HG03432 (cell line): ENCODE data around the gene PRKCD.

Experiments used
- ATAC-seq: cut with Tn5 transposase; IDR thresholded peaks from one replicate; pipeline ENCODE4 v1.9.1; 2021; ENCODE audit warnings: mild to moderate bottlenecking, moderate library complexity; ENCODE audit not compliant: unreplicated experiment

The PRKCD gene

DNA sequence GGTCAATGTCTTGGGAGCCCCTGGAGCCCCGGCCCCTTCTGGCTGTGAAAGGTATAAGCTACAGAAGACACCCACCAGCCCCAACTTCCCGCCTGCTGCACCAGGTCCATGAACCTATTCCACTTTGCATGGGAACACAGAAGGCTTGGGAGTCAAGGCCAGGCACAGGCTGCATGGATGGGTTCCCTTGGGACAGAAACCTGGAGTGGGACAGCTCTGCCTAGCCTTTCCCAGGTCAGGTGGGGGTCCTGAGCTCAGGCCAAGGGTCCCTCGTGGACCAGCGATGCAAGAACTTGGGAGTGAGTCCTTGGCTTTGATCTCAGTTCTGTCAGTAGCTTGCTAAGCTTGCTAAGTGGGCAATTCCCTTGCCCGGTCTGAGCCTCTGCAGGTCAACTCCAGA, 69.8 kb downstream of the PRKCD start:
- ATAC-seq = no peak

DNA sequence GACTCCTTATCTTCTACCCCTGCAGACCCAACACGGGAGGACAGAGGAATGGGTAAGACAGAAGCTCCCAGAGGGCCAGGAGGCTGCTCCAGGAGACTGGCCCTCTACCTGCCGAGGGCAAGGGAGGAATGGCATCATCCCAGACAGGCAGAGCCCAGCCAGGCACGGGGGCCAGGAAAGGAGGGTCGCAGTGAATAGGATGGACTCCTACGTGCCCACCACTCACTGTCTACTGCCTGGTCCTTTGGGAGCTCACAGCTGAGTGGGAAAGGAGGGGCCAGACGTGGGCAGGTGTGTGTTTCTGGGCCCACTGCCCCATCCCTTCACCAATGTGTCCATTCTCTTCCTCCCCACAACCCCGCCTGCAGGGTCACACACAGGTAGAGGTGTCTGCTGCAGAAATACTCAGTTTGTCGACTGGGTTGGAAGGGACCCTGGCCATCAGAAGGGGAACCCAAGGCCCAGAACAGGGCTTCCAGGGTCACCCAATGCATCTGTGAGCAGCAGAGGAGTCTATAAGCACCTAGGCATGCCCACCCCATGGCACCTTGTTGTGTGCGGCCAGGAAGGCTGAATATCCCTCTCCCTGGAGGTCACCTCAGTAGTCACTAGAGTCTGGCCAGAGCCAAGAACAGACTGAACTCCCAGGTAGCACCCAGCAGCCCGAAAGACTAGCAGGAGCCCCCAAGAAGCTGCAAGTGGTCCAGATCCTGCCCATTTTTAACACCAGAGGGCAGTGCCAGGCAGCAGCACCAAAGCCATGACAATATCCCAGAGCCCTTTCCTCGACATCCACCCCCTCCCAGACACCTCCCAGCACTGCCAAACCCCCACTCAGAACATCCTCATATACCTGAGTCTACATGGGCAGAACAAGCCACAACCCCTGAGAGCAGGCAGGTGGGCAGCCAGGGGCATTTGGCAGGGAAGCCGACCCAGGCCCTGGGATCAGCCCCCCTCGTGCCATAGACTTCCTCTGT, 70.8 kb downstream of the PRKCD start:
- no peak for ATAC-seq

DNA sequence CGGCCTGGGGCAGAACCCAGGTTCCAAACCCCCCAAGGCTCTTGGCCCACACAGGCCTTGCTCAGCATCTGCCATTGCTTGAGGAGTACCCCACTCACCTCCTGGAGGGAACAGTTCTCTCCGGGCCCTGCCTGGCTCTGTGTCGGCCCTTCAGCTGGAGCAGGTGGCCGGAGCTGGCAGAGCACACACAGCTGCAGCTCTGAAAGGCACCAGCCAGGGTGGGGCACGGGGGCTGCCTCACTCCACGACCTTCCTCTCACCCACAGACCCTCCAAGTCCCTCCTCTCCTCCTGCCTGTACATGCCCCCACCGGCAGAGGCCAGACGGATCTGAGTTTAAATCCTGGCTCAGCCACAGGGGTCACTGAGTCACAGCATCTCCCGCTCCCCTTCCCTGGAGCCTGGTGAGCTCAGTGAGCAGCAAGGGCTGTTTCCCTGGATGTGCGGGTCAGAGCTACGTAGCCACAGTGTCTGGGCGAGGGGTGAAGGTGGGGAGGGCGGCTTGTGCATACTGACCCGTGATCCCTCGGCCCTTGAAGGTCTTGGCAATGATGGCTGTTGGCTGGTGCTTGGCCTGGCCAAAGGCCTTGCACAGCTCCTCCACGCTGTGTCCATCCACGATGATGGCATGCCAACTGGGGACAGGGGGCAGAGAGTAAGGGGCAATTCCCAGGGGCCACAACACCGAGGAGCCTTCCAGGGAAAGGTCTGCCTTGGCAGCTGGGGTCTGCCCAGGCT, 71.8 kb downstream of the PRKCD start:
- ATAC-seq = no peak

DNA sequence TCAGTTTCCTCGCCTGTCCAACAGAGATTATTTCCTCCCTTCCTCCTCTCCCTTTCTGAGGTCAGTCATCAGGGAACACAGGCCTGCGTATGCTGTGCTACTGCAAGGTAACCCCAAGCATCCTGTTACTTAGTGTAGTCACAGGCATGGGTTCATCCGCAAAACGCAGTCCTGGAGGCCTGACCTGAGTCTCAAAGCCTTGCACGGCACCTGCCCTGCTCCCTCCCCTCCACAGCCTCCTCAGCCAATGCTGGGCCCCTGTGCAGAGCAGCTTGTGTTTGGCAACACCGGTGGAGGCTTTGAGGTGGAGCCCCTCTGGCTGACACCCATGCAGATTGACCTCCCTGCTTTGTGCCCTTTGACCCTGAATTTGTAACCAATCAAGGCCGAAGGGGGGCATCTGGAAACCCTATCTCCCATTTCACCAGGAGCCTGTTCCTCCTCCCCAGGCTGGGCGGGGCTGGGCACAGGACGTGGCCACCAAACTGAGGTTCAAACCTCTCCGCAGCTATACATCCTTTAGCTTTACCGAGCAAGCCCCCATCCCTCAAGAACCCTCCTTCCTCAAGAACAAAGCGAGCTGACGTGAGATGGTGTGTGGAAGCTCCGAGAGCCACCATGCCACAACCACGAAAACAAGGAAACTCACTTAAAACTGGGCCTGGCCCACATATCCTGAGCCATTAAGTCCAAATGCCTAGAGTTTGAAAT, 73.3 kb downstream of the PRKCD start:
- no peak for ATAC-seq

DNA sequence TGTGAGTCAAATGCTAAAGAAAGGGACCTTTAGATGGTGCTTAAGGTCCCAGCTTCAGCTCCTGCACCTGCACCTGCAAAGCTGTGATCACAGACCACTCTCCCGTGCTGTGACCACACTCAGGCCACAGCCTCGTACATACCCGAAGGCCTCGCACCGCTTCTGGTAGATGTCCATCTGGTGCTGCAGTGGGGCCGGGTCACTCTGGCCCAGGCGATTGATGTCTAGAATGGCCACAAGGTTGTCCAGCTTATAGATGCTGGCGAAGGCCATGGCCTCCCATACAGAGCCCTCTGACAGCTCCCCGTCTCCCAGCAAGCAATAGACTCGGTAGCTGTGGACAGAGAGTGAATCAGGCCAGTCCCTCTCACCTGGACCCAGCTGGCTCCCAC, 73.8 kb downstream of the PRKCD start:
- no peak for ATAC-seq

DNA sequence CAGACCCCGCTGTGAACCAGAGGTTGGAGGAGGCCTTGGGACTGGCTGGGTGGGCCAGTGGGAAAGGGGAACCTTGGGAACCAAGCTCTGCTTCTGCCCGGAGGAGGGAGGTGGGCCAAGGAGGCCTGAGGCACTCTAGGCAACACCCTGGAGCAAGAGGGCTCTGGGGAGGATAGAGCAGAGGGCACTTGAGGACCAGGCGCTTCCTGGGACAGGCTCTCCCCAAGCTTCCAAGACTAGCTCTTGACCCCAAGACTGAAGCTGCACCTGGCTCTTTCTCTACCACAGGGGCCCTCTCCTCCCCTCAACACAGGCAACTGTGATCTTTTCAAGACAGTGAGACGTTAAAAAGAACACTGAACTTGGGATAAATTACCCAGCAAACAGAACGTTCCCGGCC, 74.5 kb downstream of the PRKCD start:
- no peak for ATAC-seq

DNA sequence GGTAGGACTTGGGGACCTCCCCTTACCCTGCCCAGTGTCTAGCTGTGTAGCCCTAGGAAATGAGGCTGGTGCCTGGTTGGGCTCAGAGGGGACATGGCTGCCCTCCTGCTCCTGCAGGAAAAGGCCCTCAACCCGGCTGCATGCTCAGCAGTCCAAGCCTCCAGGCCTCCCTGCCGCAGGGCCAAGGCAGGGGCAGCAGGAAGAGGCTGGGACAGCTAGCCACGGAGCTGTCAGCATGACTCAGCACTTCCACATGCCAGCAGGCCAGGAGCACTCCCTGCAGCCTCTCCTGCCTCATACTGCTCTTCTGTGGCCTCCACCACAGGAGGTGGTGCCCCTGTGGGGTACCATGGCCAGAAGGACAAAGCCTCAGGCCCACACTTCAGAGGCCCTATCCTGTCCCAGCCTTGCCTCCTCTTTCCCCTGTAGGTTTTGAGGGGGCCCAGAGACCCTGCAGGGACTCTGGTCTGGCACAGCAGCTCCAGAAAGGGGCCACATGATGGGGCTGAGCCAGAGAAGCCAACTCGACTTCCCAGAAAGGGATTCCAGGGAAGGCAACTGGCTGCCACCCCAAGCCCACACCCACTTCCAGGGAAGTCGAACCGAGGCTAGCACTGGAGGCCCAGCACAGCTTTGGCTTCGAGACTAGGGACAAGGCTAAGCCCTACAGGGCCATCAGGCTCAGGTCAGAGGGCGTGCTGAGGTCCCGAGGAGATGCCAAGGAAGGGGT, 75.3 kb downstream of the PRKCD start:
- ATAC-seq = no peak

DNA sequence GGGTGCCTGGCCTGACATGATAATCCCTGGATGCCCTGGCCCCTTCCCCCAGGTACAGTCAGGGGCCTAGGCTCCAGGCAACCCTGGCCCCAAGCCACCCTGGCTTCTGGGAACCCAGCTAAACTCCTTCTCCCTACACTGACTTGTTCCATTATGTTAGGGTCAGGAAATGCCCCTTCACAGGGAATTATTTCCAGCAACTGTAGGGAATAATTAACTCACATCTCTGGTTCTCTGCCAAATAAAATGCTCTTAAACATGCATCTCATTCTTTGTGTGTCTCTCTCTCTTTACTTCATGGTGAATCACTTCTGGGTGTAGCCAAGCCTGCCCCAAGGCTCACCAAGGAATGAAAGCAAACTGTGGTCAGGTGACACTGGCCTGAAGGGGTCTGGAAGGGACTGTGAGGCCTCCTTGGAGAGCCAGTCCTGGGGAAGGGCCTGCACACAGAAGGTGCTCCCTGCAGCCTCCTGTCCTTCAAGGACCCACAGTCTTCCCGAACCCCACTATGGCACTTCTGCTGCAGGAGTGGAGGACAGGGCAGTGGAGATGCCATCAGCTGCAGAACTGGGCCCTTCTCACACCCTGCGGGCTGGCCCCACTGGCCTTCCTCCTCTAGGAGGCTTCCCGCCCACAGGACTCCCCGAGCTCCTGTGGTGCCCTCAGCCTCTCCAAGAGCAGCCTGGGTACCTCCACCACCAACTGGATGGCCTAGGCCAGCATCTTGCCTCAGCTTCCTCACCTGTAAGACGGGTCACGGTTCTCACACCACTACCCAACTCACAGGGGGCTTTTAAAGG, 77.2 kb downstream of the PRKCD start:
- ATAC-seq = no peak

DNA sequence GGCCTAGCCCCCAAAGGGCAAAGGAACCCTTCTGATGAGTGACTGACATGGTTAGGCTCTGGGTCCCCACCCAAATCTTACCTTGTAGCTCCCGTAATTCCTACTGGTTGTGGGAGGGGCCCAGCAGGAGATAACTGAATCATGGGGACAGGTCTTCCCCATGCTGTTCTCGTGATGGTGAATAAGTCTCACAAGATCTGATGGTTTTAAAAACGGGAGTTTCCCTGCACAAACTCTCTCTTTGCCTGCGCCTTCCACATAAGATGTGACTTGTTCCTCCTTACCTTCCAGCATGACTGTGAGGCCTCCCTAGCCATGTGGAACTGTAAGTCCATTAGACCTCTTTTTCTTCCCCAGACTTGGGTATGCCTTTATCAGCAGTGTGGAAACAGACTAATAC, 77.9 kb downstream of the PRKCD start:
- ATAC-seq = no peak

DNA sequence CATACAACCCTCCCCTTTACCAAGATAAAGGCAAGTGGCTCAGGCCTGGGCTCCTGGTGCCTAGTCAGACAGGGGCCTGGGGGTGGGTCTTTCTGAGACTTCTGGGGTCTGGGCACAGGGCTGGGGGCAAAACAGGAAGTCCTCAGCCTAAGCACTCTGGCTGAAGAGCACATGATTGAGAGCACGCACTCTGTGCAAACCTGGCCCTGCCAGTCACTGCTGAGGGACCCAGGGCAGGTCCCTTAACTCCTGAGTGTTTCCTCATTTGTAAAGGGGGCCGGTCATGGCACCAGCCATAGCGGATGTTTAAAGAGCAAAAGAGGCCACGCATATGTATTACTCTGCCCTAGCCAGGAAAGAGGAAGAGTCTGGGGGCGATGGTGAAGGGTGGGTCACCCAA, 78.8 kb downstream of the PRKCD start:
- no peak for ATAC-seq

DNA sequence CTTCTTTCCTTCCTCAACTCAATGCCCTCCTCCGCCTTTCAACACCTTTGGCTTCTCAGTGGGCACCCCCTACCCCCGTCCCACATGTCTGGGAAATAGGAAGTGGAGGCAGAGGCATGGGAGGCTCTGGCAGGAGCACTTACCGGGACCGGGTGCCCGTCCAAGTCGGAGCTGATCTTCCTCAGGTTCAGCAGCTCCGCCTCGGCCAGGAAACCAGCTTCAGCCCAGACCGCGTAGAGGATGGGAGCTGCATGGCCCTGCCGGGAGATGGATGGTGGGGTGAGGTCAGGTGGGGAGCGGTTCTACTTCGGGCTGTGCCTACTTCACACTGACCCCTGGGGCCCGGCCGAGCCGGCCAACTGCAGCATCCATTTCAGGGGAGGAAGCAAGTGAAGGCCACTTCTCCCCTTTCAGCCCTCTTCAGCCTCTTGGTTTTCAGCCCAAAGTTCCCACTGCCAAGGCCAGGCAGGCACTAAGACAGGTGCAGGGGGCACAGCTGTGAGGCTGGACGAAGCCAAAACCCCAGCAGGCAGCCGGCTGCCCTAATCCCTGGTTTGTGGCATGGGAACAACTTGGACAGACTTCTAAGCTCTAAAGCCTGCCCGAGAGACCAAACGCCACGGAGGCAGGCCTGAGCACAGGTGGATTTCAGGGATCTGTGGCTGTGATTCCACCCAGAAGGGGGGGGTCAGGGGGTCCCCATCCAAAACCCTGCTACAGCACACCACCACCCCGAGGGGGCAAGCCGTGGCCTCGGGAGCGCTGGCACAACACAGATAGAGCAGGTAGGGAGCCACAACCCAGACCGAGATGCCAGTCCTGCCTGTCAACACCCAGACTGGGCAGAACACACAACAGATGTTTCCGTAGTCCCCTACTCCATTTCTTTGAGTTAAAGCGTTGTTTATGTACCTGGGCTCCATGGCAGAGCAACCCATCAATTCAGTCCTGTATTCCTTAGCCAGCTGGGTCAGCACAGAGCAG, 80.3 kb downstream of the PRKCD start:
- no peak for ATAC-seq

DNA sequence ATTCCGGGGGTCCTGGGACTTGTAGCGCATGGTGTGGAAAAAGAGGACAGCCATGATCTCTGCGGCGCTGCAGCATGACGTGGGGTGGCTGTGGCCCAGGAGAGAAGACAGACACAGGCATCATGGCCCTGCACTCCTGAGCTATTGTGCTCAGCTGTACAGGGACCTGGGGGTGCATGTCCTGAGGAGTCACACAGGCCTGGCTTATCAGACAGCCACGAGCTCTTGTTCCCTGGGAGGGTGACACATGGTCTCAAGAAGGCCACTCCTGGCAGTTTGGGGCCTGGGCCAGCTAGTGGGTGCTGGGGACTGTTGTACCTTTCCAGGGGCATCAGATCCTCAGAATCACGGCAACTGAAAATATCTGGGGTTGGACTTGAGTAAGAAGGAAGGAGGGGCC, 81.1 kb downstream of the PRKCD start:
- no peak for ATAC-seq
